Bronchial epithelial cell (primary cell): ENCODE measurements around the gene LENG8. TPM values are rescaled to one million over a fixed set of nuclear protein-coding genes. Genes with fewer than 3 reads are reported as not detected.

Experiments used
- DNase-seq: peaks from one replicate; pipeline ENCODE4 v3.0.0-alpha.2; 2010; ENCODE audit warnings: low read depth
- FAIRE-seq: peaks from 2 replicates; lab custom pipeline; 2011; peaks lifted over from hg19 to GRCh38; lab: Jason Lieb, UNC
- H3K27me3 ChIP-seq: 2 replicates; pipeline ENCODE4 v1.5.1; 2011; ENCODE audit warnings: low read length; ENCODE audit not compliant: control insufficient read depth, insufficient read depth
- H3K36me3 ChIP-seq: 2 replicates; pipeline ENCODE4 v1.5.1; 2011; ENCODE audit warnings: low read length; ENCODE audit not compliant: control insufficient read depth, insufficient read depth
- H3K4me3 ChIP-seq: 2 replicates; pipeline ENCODE4 v1.5.1; 2011; ENCODE audit warnings: mild to moderate bottlenecking, low read depth, low read length, control low read depth
- total RNA-seq: library from RNA; depleted of rRNA; stranded (reverse); fragments of >200 nt; gene quantifications from 2 replicates; pipeline ENCODE4 v1.2.1, GENCODE V29; 2014
- TF ChIP-seq, protein P1 (sequence below): IDR thresholded peaks from 2 replicates; pipeline ENCODE4 v1.5.1; 2011; ENCODE audit warnings: mild to moderate bottlenecking, moderate library complexity, low read length, control low read depth, inconsistent platforms; ENCODE audit not compliant: insufficient read depth, severe bottlenecking

LENG8 gene
- total RNA-seq, 1 donor from 2014 or later, result 26.3 TPM

DNA sequence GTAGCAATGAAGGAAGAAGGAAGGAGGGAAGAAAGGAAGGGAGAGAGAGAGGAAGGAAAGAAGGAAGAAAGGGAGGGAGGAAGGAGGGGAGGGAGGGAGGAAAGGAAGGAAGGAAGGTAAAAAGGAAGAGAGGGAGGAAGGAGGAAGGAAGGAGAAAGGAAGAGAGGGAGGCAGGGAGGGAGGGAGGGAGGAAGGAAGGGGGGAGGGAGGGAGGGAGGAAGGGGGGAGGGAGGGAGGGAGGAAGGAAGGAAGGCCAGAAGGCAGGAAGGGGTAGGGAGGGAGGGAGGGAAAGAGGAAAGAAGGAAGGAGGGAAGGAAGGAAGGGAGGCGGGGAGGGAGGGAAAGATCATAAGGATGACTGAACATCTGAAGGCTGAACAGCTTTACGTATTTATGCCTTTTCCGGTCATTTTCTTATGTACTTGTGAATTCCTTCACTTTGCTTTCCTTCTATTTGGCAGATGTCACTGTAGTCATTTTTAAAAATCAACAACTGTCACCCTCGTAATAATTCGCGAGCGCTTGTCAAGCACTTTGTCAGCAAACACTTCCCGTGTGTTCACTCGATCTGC lies 40.5 kb upstream of the LENG8 start:
- H3K4me3 ChIP-seq, result no peak overlapping the region
- FAIRE-seq (no peak), DNase-seq (no peak)
- H3K27me3 ChIP-seq, result peaks cover 2% of the 10 kb centered on the region
- TF ChIP-seq, protein P1, sequence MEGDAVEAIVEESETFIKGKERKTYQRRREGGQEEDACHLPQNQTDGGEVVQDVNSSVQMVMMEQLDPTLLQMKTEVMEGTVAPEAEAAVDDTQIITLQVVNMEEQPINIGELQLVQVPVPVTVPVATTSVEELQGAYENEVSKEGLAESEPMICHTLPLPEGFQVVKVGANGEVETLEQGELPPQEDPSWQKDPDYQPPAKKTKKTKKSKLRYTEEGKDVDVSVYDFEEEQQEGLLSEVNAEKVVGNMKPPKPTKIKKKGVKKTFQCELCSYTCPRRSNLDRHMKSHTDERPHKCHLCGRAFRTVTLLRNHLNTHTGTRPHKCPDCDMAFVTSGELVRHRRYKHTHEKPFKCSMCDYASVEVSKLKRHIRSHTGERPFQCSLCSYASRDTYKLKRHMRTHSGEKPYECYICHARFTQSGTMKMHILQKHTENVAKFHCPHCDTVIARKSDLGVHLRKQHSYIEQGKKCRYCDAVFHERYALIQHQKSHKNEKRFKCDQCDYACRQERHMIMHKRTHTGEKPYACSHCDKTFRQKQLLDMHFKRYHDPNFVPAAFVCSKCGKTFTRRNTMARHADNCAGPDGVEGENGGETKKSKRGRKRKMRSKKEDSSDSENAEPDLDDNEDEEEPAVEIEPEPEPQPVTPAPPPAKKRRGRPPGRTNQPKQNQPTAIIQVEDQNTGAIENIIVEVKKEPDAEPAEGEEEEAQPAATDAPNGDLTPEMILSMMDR, result no peak
- no peaks in the 10 kb centered on the region for H3K36me3 ChIP-seq

DNA sequence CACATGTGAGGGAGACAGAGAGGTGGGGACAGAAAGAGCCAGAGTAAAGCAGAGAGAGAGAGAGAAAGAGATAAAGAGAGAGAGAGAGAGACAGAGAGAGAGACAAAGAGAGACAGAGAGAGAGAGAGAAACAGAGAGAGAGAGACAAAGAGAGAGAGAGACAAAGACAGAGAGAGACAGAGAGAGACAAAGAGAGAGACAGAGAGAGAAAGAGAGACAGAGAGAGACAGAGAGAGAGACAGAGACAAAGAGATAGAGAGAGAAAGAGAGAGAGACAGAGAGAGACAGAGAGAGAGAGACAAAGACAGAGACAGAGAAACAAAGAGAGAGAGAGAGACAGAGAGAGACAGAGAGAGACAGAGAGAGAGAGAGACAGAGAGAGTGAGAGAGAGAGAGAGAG lies 38.0 kb upstream of the LENG8 start:
- FAIRE-seq, result no peak
- H3K36me3 ChIP-seq, result no peaks in the 10 kb centered on the region
- TF ChIP-seq, protein P1, result no peak

DNA sequence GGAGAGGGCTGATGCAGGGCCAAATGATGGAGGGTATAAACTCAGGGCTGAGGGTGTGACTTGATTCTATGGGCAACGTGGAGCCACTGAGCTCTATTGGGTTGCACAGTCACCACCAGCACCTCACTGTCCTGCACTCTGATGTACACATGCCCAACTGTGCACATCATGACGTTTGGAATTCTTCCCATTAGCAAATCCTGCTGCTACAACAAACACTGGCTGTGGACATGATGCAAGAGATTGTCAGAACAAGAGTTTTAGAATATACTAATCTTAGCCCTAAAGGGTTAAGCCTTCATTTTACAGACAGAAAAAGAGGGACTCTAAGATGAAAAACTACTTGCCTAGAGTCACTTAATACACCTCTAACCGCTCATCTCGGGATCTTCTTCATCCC lies 36.1 kb upstream of the LENG8 start:
- H3K36me3 ChIP-seq, result no peaks in the 10 kb centered on the region
- no peak for FAIRE-seq
- no peak overlapping the region for H3K4me3 ChIP-seq
- TF ChIP-seq, protein P1, result no peak
- no peak for DNase-seq
- peaks cover 13% of the 10 kb centered on the region for H3K27me3 ChIP-seq

More for the DNA sequence above, 38.0 kb upstream of the LENG8 start:
- peaks cover 11% of the 10 kb centered on the region for H3K27me3 ChIP-seq
- no peak for DNase-seq
- no peak overlapping the region for H3K4me3 ChIP-seq

DNA sequence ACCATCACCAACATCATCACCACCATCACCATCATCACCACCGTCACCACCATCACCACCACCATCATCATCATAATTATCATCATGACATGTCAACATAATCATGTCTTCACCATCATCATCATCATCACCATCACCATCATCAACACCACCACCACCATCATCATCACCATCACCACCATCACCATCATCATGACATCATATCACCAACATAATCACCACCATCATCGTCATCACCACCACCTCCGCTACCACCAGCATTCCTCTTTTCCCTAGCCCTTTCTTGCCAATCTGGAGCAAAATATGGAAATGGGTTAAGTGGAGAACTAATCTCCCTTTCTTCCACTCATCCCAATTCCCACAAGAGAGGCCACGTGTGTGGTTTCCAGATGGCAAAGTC lies 34.8 kb upstream of the LENG8 start:
- DNase-seq (no peak), FAIRE-seq (peak; percentile 7)
- H3K36me3 ChIP-seq, result no peaks in the 10 kb centered on the region
- TF ChIP-seq, protein P1, result no peak
- H3K27me3 ChIP-seq, result peaks cover 13% of the 10 kb centered on the region
- H3K4me3 ChIP-seq, result no peak overlapping the region

DNA sequence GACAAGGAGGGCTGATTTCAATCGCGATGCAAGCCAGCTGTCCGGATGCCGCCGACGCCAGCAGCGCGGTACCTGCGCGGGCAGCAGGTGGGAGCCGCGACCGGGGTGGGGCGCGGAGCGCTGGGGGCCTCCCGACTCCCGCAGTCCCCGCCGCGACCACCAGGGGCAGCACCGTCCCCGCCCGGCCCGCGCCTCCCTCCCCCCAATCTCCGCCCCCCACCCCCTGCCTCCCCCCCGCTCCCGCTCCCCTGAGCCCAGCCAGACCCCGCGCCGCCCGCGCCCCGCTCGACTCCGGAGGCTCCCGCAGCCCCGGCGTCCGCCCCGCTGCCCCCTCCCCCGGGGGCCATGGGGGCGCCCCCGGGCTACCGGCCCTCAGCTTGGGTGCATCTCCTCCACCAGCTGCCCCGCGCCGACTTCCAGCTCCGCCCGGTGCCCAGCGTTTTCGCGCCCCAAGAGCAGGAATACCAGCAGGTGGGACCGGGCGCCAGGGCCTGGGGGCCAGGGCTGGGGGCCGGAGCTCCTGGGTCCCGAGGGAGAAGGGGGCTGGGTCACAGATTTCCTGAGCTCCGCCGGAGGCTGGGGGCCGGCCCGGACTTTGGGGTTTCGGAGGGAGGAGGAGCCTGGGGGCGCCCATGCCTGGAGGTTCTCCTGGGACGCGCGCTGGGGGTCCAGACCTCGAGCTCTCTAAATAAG lies 33.6 kb upstream of the LENG8 start, which contains the start of gene TTYH1:
TTYH1 (plus strand) TSS at position 257 of the 693 bp plus-strand sequence; CDS start at position 346, 89 bp downstream.
- Histone ChIP-seq H3K27me3 (peaks cover 11% of the 10 kb centered on the region), H3K36me3 (no peaks in the 10 kb centered on the region), H3K4me3 (no peak within 1 kb of the TSS)
- FAIRE-seq (no peak), DNase-seq (no peak)
- TF ChIP-seq, protein P1, result no peak
